ENCODE measurements around the gene UBL3.
A peak's percentile ranks its signal among the peaks of the same experiment; 100 is the strongest.

UBL3 gene

DNA sequence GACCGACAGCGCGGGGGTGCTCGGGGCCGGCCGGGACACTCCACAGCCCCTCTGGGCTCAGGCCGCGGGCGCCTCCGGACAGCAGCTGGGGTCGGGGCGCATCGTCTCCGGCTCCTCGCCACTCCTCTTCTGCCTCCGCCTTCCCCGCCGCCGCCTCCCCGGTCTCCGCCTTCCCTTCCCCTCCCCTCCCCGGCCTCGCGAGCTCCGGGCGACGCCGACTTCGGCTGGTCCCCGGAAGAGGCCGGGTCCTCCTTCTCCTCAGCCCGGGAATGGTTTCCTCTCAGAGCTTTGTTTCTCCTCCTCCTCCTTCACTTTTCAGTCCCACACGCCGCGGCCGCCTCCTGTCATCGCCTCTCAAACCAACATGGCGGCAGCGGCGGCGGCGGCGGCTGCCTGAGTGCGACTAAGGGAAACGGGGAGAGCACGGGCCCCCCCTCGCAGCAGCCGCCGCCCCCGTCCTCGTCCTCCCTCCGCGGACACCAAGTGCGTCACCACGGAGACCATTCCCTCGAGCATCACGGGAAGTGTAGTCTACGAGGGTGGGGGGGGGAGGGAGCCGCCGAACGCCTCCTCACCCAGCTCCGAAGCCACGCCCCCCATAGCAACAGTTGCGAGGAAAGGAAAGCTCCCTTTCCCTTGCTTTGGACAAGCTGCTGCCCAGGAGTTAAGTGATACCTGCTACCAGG is at the start of gene UBL3:
TSS of gene UBL3 (minus strand) at position 405 of the 686 bp plus-strand sequence. CDS start 1,079 bp downstream, outside the sequence.
- DNase-seq, result peak; percentile 93

DNA sequence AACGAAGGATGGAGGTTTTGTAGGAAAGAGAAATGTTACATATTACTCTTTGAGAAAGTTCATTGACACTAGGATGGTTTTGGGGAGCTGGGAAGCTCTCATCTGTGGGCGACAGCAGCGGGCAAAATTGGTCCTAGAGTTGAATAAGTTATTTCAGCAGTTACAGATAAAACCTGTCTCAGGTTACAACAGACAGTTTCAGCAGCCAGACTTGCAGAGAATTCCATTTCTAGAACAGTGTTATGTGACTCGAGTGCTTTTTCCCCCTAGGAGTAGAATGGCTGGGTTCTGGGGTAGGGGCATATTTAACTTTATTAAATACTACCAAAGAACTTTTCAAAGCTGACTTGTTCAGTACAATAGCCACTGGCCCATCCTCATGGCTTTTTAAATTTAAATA is 46.7 kb upstream of the UBL3 start:
- DNase-seq, result no peak

GRCh38 chr13:29893438-29893837 is 43.0 kb upstream of the UBL3 start:
- no peak for DNase-seq

GRCh38 chr13:29892151-29892550 is 41.7 kb upstream of the UBL3 start:
- DNase-seq, result no peak

GRCh38 chr13:29889111-29889510 is 38.7 kb upstream of the UBL3 start:
- no peak for DNase-seq

DNA sequence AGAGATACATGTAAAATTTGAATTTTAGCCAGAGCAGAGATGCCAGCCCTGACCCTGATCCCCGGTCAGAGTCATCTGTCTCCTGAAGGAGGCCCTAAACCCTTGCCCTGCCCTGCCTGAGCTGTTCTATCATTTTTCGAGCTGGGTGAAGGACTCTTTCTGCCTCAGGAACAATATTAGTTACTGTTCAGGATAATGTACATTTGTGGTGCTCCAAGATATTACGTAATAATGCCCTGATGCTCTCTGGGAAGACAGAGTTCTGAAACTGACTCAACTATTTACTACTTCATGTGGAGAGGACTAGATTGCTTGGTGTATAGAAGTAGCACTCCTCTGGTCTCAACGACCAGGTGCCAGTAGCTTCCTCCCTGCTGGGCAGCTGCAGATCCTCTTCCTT is 37.9 kb upstream of the UBL3 start:
- no peak for DNase-seq

DNA sequence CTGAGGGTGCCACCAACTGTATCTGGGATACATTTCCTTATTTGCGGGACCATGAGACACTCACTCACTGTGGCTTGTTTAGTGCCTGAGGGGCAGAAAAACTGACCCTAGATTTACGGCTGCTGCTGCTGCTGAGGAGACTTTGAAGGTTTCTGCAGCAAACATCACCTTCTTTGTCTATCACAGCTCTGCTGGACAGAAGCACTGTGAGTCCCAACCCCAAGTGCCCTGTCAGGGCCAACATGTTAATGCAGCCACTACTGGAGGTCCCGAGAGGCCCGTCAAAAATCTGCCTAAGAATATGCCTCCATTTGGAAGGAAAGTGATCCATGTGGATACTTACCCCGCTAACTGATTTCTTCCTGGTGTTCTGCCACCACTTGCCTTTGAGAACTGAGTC is 37.3 kb upstream of the UBL3 start:
- no peak for DNase-seq

- DNase-seq, result no peak
Measured at GRCh38 chr13:29887030-29887557, 36.7 kb upstream of the UBL3 start.

- DNase-seq, result peak; percentile 81
Measured at GRCh38 chr13:29886446-29886845, 36.0 kb upstream of the UBL3 start.

- no peak for DNase-seq
Measured at GRCh38 chr13:29885989-29886388, 35.6 kb upstream of the UBL3 start.

DNA sequence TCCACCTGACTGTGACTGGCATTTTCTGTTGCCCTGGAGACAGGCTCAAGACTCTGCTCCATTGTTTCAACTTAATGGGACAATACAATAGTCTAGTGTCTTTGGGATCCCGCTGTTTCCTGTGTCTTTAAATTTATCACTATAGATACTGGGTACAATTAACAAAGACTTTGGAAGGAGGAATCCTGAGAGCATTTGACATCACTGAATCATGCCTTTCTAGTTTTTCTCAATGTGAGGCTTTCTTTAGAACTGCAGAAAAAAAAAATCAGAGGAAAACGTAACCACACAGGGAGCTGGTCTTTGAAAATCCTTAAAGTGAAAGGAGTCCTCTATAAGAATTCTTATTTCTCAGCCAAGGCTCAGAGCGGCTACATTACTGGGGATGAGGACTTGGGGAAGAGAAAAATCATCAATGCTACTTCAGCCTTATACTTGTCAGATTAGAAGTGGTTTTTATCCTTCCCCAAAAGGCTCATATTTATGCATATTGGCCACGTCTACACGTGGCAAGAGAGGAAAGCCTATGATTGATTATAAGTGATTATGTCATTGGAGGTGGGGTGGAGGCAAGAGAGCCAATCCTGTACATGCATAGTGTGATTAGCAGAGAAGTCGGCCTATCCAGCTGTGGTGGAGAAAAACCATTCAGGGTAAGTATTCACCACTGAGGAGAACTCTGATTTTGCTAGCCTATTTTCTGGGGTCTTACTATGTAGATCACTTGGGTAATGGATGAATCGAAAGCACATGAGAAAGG is 34.4 kb upstream of the UBL3 start:
- DNase-seq, result no peak

DNA sequence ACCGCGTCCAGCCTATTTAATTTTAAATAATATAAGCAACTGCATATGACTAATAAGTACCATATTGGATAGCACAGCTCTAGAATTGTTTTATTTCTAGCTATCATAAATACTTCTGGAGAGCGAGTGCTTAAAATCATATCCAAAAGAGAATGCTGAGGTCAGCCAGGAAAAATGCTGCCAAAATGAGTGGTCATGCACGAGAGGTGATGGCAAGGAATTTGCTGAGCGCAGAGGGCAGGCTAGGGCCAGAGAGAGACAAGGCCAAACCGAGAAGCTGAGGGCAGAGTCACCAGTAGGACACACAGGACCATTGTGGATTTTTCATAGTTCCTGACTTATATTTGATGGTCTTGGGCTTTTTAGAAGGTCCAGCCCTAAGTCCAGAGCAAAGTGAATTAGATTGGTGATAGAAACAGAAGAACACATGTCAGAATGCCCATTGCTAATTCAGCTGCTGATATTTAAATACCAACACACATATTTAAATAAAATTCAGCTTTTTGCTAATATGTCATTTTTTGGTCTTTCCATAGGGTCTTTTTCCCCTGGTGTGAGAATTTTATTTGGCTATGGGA is 33.6 kb upstream of the UBL3 start:
- no peak for DNase-seq

- DNase-seq, result no peak
Measured at GRCh38 chr13:29882076-29882475, 31.7 kb upstream of the UBL3 start.

- DNase-seq, result no peak
Measured at GRCh38 chr13:29878101-29878500, 27.7 kb upstream of the UBL3 start.

DNA sequence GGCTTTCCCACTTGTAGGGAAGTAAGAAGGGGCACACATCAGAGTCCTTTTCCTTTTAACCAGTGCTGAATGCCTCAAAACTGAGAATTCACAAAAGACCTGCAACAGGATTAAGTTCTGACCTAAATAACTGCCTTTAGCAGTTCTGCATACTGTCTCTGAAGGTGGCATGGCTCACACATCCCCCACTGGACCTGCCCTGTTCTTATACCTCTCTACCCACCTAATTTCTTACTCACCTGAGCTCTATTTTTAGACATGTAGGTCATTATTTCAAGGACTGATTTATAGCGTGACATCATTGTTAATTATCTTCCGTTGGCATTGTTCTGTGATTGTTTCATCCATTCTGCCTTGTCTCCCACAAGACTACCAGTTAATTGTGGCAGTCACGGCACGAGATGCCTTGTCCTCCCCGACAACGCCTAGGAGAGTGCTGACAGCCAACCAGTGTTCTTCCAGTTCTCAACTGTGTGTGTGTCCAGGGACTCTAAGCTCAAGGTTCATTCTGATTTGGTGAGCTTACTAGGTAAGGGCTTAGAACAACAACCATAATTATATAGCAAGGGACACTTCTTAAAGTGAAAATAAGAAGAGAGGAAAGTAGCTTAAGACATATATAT is 27.1 kb upstream of the UBL3 start:
- no peak for DNase-seq

- DNase-seq, result no peak
Measured at GRCh38 chr13:29875646-29876045, 25.2 kb upstream of the UBL3 start.

GRCh38 chr13:29868581-29868980 is 18.2 kb upstream of the UBL3 start:
- no peak for DNase-seq

DNA sequence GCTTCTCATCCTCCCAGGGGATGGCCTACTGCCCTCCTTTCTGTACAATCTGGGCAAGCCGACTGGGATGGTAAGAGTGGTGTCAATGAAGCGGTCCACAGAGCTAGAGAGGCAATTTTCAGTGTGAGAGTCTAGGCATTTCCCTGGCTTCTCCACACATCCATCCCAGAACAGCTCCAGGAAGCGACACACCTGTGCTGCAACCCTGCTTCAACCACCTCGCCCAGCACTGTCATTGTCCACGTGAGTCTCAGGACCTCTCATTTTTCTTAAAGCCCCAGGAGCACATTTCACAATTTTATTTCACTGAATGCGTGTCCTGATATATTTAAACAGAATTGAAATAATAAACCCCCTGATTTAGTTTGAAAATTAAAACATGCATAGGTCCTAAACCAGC is 15.5 kb upstream of the UBL3 start:
- DNase-seq, result no peak

GRCh38 chr13:29861694-29862110 is 11.3 kb upstream of the UBL3 start:
- no peak for DNase-seq

- DNase-seq, result no peak
Measured at GRCh38 chr13:29859971-29860370, 9.6 kb upstream of the UBL3 start.

DNA sequence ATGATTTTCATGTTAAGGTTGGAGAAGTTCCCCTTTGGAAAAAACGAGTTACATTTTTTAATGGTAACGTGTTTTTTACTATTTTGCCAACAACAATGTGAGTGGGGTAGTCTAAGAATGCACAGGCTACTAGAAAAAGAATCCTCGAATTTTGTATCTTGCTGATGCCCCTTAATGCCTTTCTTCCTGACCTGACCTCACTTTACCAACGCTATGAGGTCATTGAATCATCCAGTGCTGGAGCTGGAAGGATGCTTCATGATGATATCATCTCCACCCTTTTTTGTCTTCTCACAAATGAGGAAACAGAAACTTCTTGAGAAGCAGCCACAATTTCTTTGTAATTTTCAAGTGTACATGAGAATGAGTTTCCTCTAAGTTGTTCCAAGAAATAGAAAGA is 8.2 kb upstream of the UBL3 start:
- no peak for DNase-seq

DNA sequence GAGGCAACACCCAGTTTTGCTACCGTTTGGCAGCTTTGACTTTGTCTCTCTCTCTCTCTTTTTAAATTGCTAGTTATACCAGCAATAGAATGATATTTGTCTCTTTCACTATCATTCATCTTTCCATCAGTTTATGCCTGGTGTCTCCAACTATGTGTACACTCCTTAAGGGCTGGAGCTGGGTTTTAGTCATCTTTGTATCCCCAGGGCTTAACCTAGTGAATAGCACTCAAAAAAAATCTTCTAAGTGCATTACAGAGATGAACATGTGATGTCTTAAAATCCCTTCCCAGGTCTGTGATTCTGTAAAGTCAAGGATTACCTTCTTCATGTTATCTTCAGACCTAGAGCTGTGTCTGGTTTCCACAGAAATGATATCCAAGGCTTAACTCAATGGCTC is 7.8 kb upstream of the UBL3 start:
- DNase-seq, result no peak

- DNase-seq, result no peak
Measured at GRCh38 chr13:29857085-29857484, 6.7 kb upstream of the UBL3 start.

GRCh38 chr13:29856426-29856825 is 6.0 kb upstream of the UBL3 start:
- no peak for DNase-seq

Data from activated CD8-positive, alpha-beta memory T cell treated with anti-CD3 and anti-CD28 coated beads, Interleukin-2, amount 50 U/mL, for 48 hours (primary cell).